HL-60/S4 treated with retinoic acid at 250 ng/mL for 4 days and 3 days (cell line): ENCODE results near the gene ABCG5.

ENCODE experiments used
- in situ Hi-C: fragments of 300-500 bp; cut with MboI; formaldehyde crosslinking; loops from 2 replicates; pipeline ENCODE4 v1.7.0; 2022; ENCODE audit warnings: low sequenced_read_pairs

The ABCG5 gene

DNA sequence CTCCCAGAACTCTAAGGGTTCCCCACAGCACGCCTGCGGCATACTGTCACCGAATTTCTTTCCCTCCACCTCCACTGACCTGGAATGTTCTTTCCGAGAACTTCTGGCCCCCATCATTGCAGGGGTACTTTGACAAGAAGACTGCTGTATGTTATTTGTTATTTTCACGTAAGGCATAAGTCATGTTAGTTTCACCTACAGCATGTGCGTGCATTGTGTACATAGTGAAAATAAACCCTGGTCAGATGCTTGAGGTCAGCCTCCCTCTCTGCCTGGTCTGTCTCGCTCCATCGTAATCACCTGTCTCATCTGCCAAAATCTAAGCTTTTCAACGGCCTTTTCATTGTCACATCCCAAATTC, 4.2 kb upstream of the ABCG5 start:
- in situ Hi-C loops, result no loop called here

DNA sequence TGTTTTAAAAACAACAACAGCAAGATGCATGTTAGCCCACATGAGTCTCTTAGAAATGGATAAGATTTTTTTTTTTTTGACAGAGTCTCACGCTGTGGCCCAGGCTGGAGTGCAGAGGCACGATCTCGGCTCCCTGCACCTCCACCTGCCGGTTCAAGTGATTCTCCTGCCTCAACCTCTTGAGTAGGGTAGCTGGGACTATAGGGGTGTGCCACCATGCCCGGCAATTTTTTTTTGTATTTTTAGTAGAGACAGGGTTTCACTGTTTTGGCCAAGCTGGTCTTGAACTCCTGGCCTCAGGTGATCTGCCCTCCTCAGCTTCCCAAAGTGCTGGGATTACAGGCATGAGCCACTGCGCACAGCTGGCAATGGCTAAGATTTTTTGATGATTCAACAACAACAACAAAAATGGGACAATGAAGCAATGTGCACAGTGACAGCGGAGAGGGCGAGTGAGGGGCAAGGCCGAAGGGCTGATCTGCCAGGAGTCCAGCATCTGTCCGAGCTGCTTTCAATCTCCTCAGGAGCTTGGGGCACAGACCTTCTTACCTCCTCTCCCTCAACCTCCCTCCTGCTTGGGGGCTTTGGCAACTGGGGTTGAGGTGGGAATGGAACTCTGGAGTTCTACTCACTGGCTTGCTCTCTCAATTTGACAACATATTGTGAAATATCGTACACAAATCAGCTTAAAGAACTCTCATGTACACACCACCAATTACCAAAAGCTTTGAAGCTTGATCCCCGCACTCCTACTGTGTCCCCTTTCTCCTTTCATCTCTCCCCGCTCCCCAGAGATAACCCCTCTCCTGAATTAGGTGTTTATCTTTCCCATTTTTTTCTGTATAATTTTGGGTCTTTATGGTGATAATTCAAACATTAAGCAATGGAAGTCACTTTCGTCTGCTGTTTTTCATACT, 3.6 kb upstream of the ABCG5 start:
- in situ Hi-C loops, result no loop called here

DNA sequence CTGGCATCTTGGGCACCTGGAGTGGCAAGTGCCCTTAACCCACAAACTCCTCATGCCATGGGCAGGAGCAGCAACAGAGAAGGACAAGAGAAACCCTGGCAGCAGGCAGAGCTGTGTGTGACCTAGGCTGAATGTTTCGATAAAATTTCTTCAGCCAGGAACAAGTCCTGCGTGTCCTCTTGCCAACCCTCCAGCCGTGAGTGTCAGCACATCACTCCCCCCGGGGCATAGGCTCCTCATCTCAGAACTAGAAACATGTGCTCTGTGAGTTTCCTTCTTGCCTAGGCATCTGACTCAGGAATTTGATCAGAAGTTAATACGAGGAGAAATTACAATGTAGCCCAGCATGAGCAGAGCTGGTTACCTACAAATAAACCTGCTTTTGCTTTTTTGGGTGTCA, 2.3 kb upstream of the ABCG5 start:
- in situ Hi-C loops, result no loop called here

DNA sequence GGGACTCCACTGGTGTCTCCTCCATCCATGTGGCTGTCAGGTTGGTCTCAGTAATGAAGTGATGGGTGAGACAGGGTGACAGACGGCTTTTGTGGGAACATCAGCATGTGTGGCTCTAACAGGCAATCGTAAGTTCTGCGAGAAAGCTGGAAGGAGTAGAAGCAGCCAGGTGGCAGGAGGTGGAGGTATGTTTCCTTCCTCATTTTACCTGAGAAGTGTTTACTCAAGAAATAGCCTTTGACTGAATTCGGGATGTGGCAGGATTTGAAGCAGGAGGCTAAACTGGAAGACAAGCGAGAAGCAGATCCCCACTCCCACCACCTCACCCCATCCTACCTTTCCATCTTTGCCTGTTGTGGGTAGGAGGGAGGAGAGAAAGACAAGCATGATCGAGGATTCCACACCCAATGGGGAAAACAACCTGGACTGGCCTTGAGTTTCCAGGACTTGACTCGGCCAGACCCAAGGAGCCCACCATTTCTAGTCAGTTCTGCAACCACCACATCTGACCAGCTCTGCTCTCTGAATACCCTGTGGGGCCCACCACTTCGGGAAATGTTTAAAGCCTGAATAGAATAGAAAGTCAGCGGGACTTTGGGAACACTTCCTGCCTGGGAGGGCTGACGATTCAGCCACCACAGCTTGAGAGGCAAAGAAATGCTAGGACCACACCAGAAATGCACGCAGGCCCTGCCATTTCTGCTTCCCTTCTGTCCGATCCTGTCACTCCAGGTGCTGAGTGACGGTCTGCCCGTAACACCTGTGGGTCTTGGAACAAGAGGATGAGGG, 1.3 kb upstream of the ABCG5 start:
- in situ Hi-C loops, result no loop called here

DNA sequence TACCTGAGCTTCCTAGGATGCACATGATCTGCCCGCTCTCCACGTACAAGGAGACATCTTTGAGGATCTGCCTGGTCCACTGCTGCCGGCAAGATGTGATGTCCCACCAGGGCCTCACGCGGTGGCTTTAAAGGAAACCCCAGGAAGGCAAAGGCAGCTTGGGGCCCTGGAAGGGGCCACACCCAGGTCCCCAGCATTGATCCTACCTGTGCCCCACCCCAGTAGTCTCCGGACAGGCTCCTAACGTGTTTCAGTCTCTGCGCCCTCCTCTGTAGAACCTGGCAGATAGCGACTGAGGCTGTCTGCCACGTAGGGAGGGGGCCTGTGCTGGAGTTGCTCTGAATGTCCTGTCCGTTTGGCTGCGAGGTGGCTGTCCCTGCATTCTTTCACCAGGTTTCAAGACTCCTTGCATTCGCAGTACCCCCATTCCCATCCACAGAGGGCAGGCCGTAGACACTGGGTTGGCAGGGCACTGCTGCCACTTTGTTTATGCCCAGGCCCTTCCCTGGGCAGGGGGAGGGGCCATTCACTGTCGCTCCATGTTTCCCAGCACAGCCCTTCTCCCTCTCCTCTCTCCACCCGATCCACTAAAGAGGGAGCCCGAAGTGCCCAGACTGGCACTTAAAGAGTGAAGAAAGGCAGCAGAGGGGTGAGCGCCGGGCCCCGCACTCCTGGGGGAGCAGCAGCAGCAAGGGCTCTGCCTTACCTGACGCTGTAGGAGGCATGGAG, 644 bp downstream of the ABCG5 start:
- in situ Hi-C loops, result no loop called here

DNA sequence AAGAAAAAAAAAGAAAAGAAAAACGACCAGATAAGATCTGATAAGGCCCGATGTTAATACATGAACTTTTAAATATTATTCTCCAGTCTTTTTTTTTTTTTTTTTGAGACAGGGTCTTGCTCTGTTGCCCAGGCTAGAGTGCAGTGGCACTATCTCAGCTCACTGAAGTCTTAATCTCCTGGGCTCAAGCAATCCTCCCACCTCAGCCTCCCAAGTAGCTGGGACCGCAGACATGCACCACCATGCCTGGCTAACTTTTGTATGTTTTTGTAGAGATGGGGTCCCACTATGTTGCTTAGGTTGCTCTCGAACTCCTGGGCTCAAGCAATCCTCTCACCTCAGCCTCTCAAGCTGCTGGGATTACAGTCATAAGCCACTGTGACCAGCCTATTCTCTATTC, 1.6 kb downstream of the ABCG5 start:
- in situ Hi-C loops, result no loop called here

DNA sequence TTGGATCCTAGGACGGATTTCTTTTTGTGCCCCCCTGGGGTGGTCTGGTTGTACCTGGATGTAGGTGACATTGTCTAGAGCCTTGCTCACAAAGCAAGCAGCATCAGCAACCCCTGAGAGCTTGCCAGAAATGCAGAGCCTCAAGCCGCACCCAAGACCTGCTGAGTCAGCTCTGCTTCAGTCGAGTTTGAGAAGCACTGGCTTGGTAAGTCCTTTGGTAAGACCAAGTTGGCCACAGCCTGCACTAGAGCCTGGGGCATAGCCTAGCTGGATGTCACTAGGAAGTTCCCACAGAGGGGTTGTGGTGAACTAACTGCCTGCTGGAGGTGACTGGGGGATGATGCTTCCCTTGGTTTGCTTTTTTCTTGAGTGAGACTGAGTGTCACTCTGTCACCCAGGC, 6.2 kb downstream of the ABCG5 start:
- in situ Hi-C loops, result no loop called here

DNA sequence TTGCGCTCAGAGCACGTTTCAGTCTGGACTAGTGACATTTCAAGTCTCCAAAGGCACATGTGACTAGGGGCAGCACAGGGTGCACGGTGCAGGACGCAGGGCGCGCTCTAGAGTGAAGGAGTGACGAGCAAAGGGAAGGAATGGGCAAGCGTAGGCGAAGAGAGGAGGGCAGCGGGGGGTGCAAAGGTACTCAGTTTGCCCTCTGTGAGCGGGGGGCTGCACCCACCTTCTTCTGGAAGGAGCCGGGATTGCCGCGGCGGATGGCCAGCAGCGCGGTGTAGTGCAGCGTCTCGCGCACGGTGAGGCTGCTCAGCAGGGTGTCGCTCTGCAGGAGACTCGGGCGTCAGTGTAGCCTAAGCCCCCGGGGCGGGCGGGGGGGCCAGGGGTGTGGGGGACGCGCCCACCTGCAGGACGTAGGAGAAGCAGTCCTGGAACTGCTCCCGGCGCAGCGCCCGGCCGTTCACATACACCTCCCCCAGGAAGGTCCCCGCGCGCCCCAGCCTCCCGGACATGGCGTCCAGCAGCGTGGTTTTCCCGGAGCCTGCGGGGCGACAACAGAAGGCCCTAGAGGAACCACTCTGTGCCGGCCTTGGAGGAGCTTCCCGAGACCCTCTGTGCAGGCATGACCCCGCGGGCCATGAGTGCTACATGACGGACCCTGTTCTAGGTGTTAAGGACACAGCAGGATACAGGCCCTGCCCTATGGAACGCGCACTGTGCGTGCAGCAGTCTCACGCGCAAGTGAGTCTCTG, 6.9 kb downstream of the ABCG5 start:
- in situ Hi-C loops, result no loop called here

DNA sequence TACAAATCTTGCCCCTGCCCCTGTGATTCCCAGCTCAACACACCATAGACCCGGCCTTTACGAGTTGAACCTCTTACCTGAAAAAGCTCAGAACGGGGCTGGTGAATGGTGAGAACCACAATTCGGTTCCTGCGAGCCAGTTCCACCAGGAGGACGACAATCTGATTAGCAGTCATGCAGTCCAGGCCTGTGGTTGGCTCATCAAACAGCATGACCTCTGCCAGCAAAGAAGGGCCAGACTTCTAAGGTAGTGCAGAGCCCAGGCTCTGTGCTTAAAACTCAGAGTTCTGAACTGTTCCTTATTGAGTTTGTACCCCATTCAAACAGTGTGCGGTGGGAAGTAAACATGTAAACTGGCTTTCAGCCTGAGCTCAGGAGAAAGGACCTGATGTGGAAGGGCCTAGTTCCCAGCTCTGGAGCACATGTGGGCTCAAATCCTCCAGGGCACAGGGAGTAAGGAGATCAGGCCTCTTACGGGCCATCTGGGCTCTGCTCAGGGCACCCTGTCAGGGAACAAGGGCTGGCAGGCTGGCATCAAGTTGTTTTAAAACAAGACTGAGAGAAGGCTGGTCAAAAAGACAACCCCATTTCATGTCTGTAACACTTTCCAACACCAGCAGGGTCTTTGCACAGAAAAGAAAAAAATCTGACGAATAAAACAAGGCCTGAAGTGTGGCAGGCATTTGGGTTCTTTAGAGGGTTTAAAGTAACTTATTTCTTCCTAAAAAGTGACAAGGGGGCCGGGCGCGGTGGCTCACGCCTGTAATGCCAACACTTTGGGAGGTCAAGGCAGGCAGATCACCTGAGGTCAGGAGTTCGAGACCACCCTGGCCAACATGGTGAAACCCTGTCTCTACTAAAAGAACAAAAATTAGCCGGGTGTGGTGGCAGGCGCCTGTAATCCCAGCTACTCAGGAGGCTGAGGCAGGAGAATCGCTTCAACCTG, 12.1 kb downstream of the ABCG5 start:
- in situ Hi-C loops, result no loop called here

DNA sequence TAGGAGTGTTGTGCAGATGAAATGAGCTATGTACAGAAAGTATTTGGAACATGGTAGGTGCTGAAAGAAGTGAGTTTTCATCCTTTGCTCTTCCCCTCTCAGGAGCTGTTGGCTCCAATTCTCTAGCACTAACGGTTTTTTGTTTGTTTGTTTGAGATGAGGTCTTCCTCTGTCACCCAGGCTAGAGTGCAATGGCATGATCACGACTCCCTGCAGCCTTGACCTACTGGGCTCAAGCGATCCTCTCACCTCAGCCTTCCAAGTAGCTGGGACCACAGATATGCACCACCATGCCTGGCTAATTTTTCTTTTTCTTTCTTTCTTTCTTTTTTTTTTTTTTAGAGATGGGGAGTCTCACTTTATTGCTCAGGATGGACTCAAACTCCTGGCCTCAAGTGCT, 12.8 kb downstream of the ABCG5 start:
- in situ Hi-C loops, result no loop called here

DNA sequence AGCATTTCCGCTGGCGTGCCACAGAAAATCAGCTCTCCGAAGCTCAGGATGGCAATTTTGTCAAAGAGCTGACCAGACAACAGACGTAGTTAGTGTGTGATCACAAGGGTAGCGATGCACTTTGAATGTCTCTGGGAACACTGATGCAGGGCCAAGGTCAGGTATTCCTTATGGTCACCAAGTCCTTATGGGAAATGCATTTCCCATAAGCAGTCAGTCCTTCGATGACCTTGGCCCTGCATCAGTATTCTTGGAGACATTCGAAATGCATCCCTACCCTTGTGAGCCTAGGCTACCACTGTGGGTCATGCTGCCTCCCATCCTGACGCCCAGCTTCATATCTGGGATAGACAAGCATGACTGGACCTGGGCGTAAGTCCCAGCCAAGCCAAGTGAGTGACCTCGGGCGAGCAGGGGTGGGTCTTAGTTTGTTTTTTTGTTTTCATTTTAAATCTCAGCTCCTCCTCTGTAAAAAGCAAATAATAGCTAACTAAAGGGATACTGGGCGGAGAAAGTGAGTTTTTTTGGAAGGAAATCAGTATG, 13.6 kb downstream of the ABCG5 start:
- in situ Hi-C loops, result no loop called here

DNA sequence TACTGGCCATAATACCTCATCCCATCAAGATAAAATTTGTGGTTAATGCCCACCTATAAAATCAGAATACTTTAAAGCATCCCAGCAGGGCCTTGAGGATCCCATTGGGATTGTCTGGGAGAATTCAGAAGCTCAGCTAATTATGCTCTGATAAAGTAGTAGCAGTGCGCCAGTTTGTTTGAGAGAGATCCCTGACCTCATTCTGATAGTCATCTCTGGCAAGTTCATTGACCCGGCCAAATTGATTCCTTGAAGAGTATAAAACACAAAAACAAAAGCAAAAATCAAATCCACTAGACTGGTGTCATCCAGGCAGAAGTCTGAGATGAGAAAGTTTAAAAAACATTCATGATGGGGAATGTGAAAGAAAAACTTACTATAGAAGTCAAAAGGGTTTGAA, 14.1 kb downstream of the ABCG5 start:
- in situ Hi-C loops, result no loop called here

DNA sequence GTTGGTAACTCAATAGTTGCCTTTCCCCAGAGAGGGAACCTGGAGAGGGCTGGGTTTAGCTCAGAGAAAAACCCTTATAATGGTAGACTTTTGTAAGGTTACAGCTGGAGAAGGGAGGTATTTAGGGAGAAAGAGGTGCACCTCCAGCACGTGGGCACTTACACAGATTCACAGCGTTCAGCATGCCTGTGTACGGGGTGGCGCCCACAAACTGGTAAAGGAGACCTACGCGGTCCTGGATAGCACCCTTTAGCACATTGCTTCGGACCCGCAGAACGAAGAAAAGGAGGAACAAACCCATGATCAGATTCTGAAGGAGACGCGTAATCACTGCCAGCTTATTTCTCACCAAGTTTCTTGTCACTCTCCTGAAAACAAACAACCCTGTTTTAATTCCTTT, 14.9 kb downstream of the ABCG5 start:
- in situ Hi-C loops, result no loop called here

DNA sequence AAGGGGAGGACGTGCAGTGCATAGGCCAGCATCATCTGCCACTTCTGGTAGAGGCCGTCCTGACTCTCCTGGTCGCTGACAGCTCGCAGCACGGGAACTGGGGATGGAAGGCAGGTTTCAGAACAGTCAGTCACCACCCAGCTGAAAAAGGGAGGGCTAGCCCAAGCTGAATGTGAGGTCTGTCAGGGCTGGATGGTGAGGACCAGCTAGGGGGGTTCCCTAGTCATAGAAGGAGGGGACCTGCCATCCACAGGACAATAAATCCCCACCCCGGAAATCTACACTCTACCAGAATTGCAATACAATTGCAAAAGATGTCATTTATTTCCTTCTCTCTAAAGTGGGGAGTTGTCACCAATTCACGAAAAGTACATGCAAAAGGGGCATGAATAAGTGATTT, 15.8 kb downstream of the ABCG5 start:
- in situ Hi-C loops, result no loop called here

DNA sequence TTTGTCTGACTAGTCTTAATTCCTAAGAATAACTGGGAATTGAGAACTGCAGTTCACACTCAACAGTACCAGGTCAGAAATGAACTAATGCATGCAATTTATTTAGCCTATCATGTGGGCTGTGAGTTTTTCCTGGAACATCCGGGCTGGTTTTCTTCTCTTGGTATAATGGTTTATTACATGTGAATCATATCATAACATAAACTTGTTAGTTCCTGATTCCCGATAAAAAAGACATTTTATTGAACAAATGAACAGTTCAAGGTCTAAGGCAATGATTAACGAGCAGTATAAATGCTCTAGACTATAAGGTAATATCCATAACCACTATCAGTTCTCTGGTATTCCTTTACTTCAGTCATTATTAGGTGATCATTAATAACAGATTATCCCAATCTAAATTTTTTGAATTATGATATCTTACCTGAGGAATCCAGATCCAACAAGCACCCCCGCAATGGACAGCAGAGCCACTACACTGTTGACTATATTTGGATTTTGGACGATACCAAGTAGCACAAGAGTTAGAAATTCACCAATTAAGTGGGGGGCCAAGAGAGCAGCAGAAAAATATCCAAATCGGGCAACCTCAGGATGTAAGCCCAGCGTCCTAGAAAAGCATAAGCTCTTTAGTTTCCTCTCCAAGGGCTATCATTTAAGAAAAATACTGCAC, 19.0 kb downstream of the ABCG5 start:
- in situ Hi-C loops, result no loop called here

DNA sequence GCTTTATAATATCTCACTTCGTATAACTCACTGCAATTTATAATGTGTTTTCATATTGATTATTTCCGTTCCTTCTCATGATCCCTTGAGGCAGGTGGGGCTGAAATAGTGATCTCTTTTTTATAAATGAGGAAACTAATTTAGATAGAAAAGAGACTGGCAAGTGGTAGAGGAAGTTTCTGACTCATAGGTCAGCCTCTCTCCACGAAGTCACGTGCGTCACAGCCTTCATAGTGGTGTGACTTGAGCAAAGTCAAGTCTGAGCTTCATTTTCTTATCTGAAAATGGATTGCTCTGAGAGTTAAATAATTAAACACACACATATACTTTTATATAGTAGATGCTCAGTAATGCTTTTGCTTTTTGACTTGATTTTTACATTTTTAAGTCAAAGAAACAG, 19.9 kb downstream of the ABCG5 start:
- in situ Hi-C loops, result no loop called here

DNA sequence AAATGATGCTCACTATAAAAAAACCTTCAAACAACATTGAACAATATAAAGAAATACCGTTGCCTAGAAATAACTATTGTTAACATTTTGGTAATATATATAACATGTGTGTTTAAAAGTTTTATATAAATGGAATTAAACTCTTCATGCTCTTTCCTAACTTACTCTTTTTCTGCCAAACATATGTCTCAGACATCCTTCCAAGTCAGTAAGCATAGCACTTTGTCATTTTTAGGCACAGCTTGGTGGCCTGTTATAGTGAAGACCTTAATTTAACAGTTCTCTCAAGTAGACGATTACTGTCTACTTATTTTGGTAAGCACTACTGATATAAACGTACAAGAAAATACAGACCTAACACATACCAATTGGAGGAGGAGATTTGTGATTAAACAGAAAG, 23.9 kb downstream of the ABCG5 start:
- in situ Hi-C loops, result no loop called here

DNA sequence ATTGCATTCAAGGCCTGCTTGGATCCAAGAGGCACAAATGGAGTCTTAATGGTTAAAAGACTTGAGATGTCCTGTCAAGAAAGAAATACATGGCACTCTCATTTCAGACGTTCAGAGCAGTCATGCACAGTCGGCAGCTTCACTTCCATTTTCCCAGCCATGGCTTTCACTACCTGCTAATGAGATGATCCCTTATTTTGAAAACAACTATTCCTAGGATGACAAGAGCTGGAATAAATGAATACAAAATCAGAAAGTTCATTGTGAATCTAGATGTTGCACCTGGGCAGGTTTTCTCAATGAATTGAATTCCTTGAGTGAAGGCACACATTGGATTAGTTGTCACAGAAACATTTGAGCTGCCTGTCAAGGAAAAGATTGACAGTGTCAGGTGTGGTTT, 25.7 kb downstream of the ABCG5 start:
- in situ Hi-C loops, result no loop called here

DNA sequence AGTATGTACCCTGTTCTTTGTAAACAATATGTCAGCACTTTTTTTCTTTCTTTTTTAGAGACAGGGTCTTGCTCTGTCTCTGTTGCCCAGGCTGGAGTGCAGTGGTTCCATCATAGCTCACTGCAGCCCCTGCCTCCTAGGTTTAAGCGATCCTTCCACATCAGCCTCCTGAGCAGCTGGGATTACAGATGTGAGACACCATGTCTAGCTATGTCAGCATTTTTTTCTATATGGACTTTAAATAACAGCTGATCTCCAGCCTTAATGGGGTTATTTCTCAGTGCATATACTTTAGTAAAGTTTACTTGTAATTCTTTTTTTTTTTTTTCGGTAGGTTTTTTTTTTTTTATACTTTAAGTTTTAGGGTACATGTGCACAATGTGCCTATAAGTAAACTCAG, 26.6 kb downstream of the ABCG5 start:
- in situ Hi-C loops, result no loop called here
